Mesenchymal stem cell (in vitro differentiated cells and primary cell): ENCODE measurements around the gene ZNF362.
"Not testable (repeated sequence)": the region's sequence is repeated elsewhere in the genome, so short reads cannot be mapped to it uniquely, and the experiment has no call there.

ENCODE experiments used
- DNase-seq: peaks from one replicate; pipeline ENCODE4 v3.0.0-alpha.2; 2013
- H2AFZ ChIP-seq: one replicate; pipeline ENCODE4 v1.6.1; 2013; ENCODE audit warnings: low read depth, mild to moderate bottlenecking, control low read depth, inconsistent platforms, low read length, moderate library complexity
- H2AK5ac ChIP-seq: 2 replicates; pipeline ENCODE4 v1.6.1; 2013; ENCODE audit warnings: low read length, moderate library complexity, mild to moderate bottlenecking, inconsistent platforms; ENCODE audit not compliant: severe bottlenecking
- H2BK120ac ChIP-seq: one replicate; pipeline ENCODE4 v1.6.1; 2013; ENCODE audit warnings: low read depth, mild to moderate bottlenecking, inconsistent platforms, low read length, moderate library complexity
- H2BK12ac ChIP-seq, 2 experiments: one replicate each; pipeline ENCODE4 v1.6.1; 2013; ENCODE audit warnings: inconsistent platforms in 2 of 2, low read length in 2 of 2, mild to moderate bottlenecking in 2 of 2, moderate library complexity in 2 of 2, control low read depth in 1 of 2
- H2BK15ac ChIP-seq: one replicate; pipeline ENCODE4 v1.6.1; 2013; ENCODE audit warnings: mild to moderate bottlenecking, low read depth, inconsistent platforms; ENCODE audit not compliant: poor library complexity, severe bottlenecking
- H2BK5ac ChIP-seq: 2 replicates; pipeline ENCODE4 v1.6.1; 2013; ENCODE audit warnings: low read depth, mild to moderate bottlenecking, low read length, control low read depth, inconsistent platforms; ENCODE audit not compliant: poor library complexity, severe bottlenecking
- H3K14ac ChIP-seq, 2 experiments: one replicate each; pipeline ENCODE4 v1.6.1; 2013; ENCODE audit warnings: inconsistent platforms in 2 of 2, low read length in 2 of 2, control low read depth in 1 of 2, mild to moderate bottlenecking in 1 of 2, moderate library complexity in 1 of 2
- H3K18ac ChIP-seq, 2 experiments: one replicate each; pipeline ENCODE4 v1.6.1; 2013; ENCODE audit warnings: inconsistent platforms in 2 of 2, low read length in 2 of 2, control low read depth in 1 of 2, low read depth in 1 of 2, mild to moderate bottlenecking in 1 of 2
- H3K23ac ChIP-seq, 2 experiments: one replicate each; pipeline ENCODE4 v1.6.1; 2013; ENCODE audit warnings: inconsistent platforms in 2 of 2, low read length in 2 of 2, mild to moderate bottlenecking in 2 of 2, moderate library complexity in 2 of 2, control low read depth in 1 of 2
- H3K27ac ChIP-seq: 2 replicates; pipeline ENCODE4 v1.5.1; 2013; ENCODE audit warnings: mild to moderate bottlenecking, moderate library complexity, low read length, control low read depth, inconsistent platforms; ENCODE audit not compliant: poor library complexity, severe bottlenecking
- H3K27me3 ChIP-seq, 2 experiments: 2 replicates each; pipeline versions ENCODE4 v1.6.1 to v1.7.0; 2013; ENCODE audit warnings: low read length in 2 of 2, mild to moderate bottlenecking in 2 of 2, moderate library complexity in 2 of 2, control low read depth in 1 of 2, inconsistent platforms in 1 of 2; ENCODE audit not compliant: control insufficient read depth in 1 of 2, insufficient read depth in 1 of 2
- H3K36me3 ChIP-seq, 2 experiments: 2 replicates each; pipeline versions ENCODE4 v1.6.1 to v1.7.0; 2013; ENCODE audit warnings: low read length in 2 of 2, control low read depth in 1 of 2, inconsistent platforms in 1 of 2, low read depth in 1 of 2, mild to moderate bottlenecking in 1 of 2; ENCODE audit not compliant: insufficient read depth in 2 of 2, control insufficient read depth in 1 of 2
- H3K4ac ChIP-seq, 2 experiments: one replicate each; pipeline ENCODE4 v1.6.1; 2013; ENCODE audit warnings: inconsistent platforms in 2 of 2, low read length in 2 of 2, mild to moderate bottlenecking in 2 of 2, moderate library complexity in 2 of 2, control low read depth in 1 of 2, low read depth in 1 of 2
- H3K4me1 ChIP-seq: 2 replicates; pipeline ENCODE4 v1.6.1; 2013; ENCODE audit warnings: low read depth, low read length, control low read depth; ENCODE audit not compliant: control insufficient read depth, insufficient read depth
- H3K4me2 ChIP-seq: 2 replicates; pipeline ENCODE4 v1.6.1; 2013; ENCODE audit warnings: low read length, mild to moderate bottlenecking, inconsistent platforms; ENCODE audit not compliant: poor library complexity, severe bottlenecking
- H3K4me3 ChIP-seq, 2 experiments: 2 replicates each; pipeline versions ENCODE4 v1.5.1 to v1.7.0; 2013; ENCODE audit warnings: low read length in 2 of 2, mild to moderate bottlenecking in 2 of 2, control low read depth in 1 of 2, low read depth in 1 of 2; ENCODE audit not compliant: insufficient read depth in 1 of 2
- H3K79me1 ChIP-seq: replicated peaks from 2 replicates; pipeline ENCODE4 v1.6.1; 2013; ENCODE audit warnings: mild to moderate bottlenecking, control low read depth, low read length, inconsistent platforms; ENCODE audit not compliant: poor library complexity, severe bottlenecking
- H3K9ac ChIP-seq: 2 replicates; pipeline ENCODE4 v1.7.0; 2013; ENCODE audit warnings: mild to moderate bottlenecking, low read length, moderate library complexity
- H3K9me3 ChIP-seq: 2 replicates; pipeline ENCODE4 v1.7.0; 2013; ENCODE audit warnings: mild to moderate bottlenecking, low read length; ENCODE audit not compliant: control insufficient read depth
- H4K8ac ChIP-seq: one replicate; pipeline ENCODE4 v1.6.1; 2013; ENCODE audit warnings: inconsistent platforms, mild to moderate bottlenecking, low read length, moderate library complexity
- H4K91ac ChIP-seq: one replicate; pipeline ENCODE4 v1.6.1; 2013; ENCODE audit warnings: mild to moderate bottlenecking, low read length, inconsistent platforms
- WGBS: methylation state at CpG from one replicate; pipeline ENCODE4 v1.1.7; 2013; ENCODE audit warnings: mixed read lengths; 5-methylcytosine and 5-hydroxymethylcytosine counted together

The ZNF362 gene

DNA sequence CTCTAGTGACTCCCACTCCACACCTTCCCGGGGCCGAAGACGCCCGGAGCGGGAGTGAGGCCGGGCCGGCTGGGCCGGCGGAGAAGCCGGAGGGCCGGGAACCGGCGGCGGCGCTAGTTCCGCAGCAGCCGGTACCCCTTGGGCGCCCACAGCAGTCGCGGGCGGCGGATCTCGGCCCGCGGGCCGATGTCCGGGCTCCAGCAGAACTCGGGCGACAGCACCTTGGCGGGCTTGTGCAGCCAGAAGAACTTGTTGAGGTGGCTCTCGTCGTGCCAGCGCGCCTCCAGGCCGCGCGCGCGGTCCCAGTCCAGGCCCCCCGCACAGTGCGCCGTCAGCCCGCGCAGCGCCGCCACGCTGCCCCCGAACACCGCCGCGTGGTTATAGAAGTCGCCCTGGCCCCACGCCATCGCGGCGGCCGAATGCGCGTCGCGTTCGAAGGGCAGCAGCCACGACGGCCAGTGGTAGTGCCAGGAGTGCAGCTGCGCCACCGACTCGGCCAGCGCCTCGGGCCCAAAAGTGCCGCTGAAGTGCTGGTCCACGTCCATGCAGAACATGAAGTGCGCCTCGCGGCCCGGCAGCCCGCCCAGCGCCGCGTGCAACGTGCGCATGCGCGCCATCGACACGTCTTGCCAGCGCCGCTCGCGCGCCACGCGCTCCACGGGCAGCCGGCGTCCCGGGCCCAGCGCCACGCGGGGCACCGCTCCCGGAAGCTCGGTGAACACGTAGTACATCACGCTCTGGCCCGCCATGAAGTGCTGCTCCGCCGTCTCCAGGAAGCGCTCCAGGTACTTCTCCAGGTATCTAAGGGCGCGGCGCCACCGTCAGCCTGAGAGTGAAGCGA lies 50.6 kb downstream of the ZNF362 start:
- Histone ChIP-seq H4K91ac (peak overlapping the region; percentile 75), H3K27me3 (peaks cover 0 to 4% of the 10 kb centered on the region in 2 experiments), H2AK5ac (peak overlapping the region; percentile 35), H3K18ac (peak overlapping the region in 1 of 2 experiments; percentile 61), H3K4me3 (peak overlapping the region; percentile 33 to 49), H3K4me2 (no peak overlapping the region), H3K9ac (peak overlapping the region; percentile 41), H3K9me3 (no peaks in the 10 kb centered on the region), H4K8ac (peak overlapping the region; percentile 75), H2BK12ac (no peak overlapping the region), H3K14ac (no peak overlapping the region), H3K36me3 (peaks cover 0 to 19% of the 10 kb centered on the region in 2 experiments), H3K4me1 (peaks cover 18% of the 10 kb centered on the region), H3K79me1 (peaks cover 2% of the 10 kb centered on the region), H2BK120ac (no peak overlapping the region), H3K4ac (no peak overlapping the region), H3K27ac (no peak overlapping the region), H2BK15ac (peak overlapping the region; percentile 89), H3K23ac (peak overlapping the region in 1 of 2 experiments; percentile 83), H2BK5ac (no peak overlapping the region), H2AFZ (no peak overlapping the region)
- DNase-seq: no peak
- WGBS: 60% methylated on average over 99 of the region's 113 CpGs

DNA sequence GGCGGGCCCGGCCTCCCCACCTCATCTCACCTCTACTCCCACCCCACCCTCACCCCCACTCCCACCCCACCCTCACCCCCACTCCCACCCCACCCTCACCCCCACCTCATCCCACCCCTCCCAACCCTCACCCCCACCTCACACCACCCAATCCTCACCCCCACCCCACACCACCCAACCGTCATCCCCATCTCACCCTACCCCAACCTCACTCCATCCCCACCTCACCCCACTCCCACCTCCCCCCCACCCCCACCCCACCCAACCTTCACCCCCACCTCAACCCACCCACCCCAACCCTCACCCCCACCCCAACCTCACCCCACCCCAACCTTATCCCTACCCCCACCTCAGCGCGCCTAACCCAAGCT lies 51.2 kb downstream of the ZNF362 start:
- H2BK12ac ChIP-seq: no peak overlapping the region
- H4K91ac ChIP-seq: no peak overlapping the region
- H3K4me1 ChIP-seq: peaks cover 18% of the 10 kb centered on the region
- H2AFZ ChIP-seq: no peak overlapping the region
- no peaks in the 10 kb centered on the region for H3K9me3 ChIP-seq
- peaks cover 2% of the 10 kb centered on the region for H3K79me1 ChIP-seq
- no peak overlapping the region for H3K9ac ChIP-seq
- H4K8ac ChIP-seq: no peak overlapping the region
- peaks cover 0 to 14% of the 10 kb centered on the region in 2 experiments for H3K36me3 ChIP-seq
- WGBS: no CpG with 5 or more reads among the region's 5 CpGs
- peaks cover 0 to 4% of the 10 kb centered on the region in 2 experiments for H3K27me3 ChIP-seq
- no peak overlapping the region for H3K18ac ChIP-seq
- no peak overlapping the region for H3K14ac ChIP-seq
- no peak overlapping the region for H2BK15ac ChIP-seq
- no peak overlapping the region for H2AK5ac ChIP-seq
- no peak overlapping the region for H3K23ac ChIP-seq
- no peak overlapping the region for H2BK5ac ChIP-seq
- no peak overlapping the region for H3K4me2 ChIP-seq
- no peak overlapping the region for H3K4me3 ChIP-seq
- no peak overlapping the region for H2BK120ac ChIP-seq
- no peak overlapping the region for H3K4ac ChIP-seq
- no peak overlapping the region for H3K27ac ChIP-seq
- no peak for DNase-seq

DNA sequence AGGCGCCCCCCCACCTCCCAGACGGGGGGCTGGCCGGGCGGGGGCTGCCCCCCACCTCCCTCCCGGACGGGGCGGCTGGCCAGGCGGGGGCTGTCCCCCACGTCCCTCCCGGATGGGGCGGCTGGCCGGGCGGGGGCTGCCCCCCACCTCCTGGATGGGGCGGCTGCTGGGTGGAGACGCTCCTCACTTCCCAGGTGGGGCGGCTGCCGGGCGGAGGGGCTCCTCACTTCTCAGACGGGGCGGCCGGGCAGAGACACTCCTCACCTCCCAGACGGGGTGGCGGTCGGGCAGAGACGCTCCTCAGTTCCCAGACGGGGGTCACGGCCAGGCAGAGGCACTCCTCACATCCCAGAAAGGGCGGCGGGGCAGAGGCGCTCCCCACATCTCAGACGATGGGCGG lies 53.1 kb downstream of the ZNF362 start:
- H4K91ac ChIP-seq, H3K79me1 ChIP-seq, H2BK15ac ChIP-seq, H2AK5ac ChIP-seq, H2BK5ac ChIP-seq, H2AFZ ChIP-seq, H3K14ac ChIP-seq, H3K23ac ChIP-seq, H3K27ac ChIP-seq, H3K4ac ChIP-seq, DNase-seq, H3K9ac ChIP-seq, H3K9me3 ChIP-seq, H3K4me3 ChIP-seq, H4K8ac ChIP-seq, H2BK120ac ChIP-seq, H3K4me2 ChIP-seq, H3K27me3 ChIP-seq, H2BK12ac ChIP-seq, H3K18ac ChIP-seq: not testable (repeated sequence)
- WGBS: 92% methylated on average over 12 of the region's 32 CpGs
- peaks cover 15% of the 10 kb centered on the region for H3K4me1 ChIP-seq
- H3K36me3 ChIP-seq: peaks cover 0 to 11% of the 10 kb centered on the region in 2 experiments

DNA sequence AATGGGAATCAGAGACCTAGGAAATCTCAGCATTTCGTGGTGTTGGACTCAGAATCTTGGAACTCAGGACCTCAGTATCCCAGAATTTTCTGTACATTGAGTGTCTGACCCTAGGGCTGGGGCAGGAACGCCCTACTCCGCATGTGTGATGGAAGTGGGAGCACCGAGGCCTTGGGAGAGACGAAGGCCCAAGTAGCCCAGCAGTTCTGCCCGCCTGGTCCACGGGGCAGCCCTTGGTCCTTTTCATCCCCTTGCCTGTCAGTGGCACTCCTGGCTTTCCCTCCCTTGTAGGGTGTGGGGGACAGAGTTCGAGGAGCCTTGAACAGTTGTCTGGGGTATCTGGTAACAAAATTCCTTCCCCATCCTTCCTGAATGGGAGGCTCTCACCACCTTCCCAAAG lies 54.4 kb downstream of the ZNF362 start:
- peaks cover 2% of the 10 kb centered on the region for H3K79me1 ChIP-seq
- H3K4me1 ChIP-seq: peaks cover 15% of the 10 kb centered on the region
- no peak overlapping the region for H3K27ac ChIP-seq
- no peak overlapping the region for H3K4me3 ChIP-seq
- H2BK12ac ChIP-seq: no peak overlapping the region
- H4K91ac ChIP-seq: no peak overlapping the region
- H2AFZ ChIP-seq: no peak overlapping the region
- no peak overlapping the region for H4K8ac ChIP-seq
- H3K9ac ChIP-seq: no peak overlapping the region
- no peak overlapping the region for H2BK15ac ChIP-seq
- H3K23ac ChIP-seq: no peak overlapping the region
- no peak overlapping the region for H3K14ac ChIP-seq
- H3K4me2 ChIP-seq: no peak overlapping the region
- H2AK5ac ChIP-seq: no peak overlapping the region
- no peak for DNase-seq
- no peak overlapping the region for H3K4ac ChIP-seq
- H3K36me3 ChIP-seq: peaks cover 0 to 11% of the 10 kb centered on the region in 2 experiments
- no peaks in the 10 kb centered on the region for H3K9me3 ChIP-seq
- no peak overlapping the region for H2BK120ac ChIP-seq
- no peak overlapping the region for H2BK5ac ChIP-seq
- H3K18ac ChIP-seq: no peak overlapping the region
- 85% methylated on average over 8 of the region's 8 CpGs for WGBS
- peaks cover 0 to 4% of the 10 kb centered on the region in 2 experiments for H3K27me3 ChIP-seq
